Small intestine (tissue), 16 donors: Measurements from ENCODE around the gene AK6. TPM values are rescaled to one million over a fixed set of nuclear protein-coding genes. Genes with fewer than 3 reads are reported as not detected.

Experiments used
- DNase-seq, 2 donors: peaks; one replicate each; pipeline versions ENCODE4 v3.0.0 to v3.0.0-alpha.2; 2013
- FAIRE-seq: peaks from 2 replicates; lab custom pipeline; 2012; peaks lifted over from hg19 to GRCh38; lab: Jason Lieb, UNC
- H3K27ac ChIP-seq, 3 donors: one replicate each; pipeline ENCODE4 v1.5.1; 2013; ENCODE audit warnings: low read length in 2 of 3, mild to moderate bottlenecking in 2 of 3, control low read depth in 1 of 3, inconsistent platforms in 1 of 3, low read depth in 1 of 3, moderate library complexity in 1 of 3
- H3K27me3 ChIP-seq, 3 donors: one replicate each; pipeline ENCODE4 v1.6.1; 2013; ENCODE audit warnings: low read length in 3 of 3, inconsistent platforms in 1 of 3; ENCODE audit not compliant: control insufficient read depth in 3 of 3, insufficient read depth in 3 of 3
- H3K36me3 ChIP-seq, 3 donors: one replicate each; pipeline ENCODE4 v1.6.1; 2013; ENCODE audit warnings: low read length in 3 of 3, inconsistent platforms in 1 of 3, low read depth in 1 of 3, mild to moderate bottlenecking in 1 of 3, moderate library complexity in 1 of 3; ENCODE audit not compliant: control insufficient read depth in 3 of 3, insufficient read depth in 2 of 3
- H3K4me1 ChIP-seq, 3 donors: one replicate each; pipeline ENCODE4 v1.6.1; 2013; ENCODE audit warnings: low read length in 2 of 3, inconsistent platforms in 1 of 3, low read depth in 1 of 3, mild to moderate bottlenecking in 1 of 3, moderate library complexity in 1 of 3; ENCODE audit not compliant: control insufficient read depth in 3 of 3, insufficient read depth in 2 of 3
- H3K4me3 ChIP-seq, 3 donors: one replicate each; pipeline ENCODE4 v1.5.1; 2013; ENCODE audit warnings: low read length in 3 of 3, control low read depth in 1 of 3, inconsistent platforms in 1 of 3, low read depth in 1 of 3, mild to moderate bottlenecking in 1 of 3, moderate library complexity in 1 of 3
- H3K9me3 ChIP-seq, 2 donors: one replicate each; pipeline ENCODE4 v1.6.1; 2013; ENCODE audit warnings: low read depth in 1 of 2, low read length in 1 of 2; ENCODE audit not compliant: control insufficient read depth in 2 of 2, insufficient read depth in 1 of 2
- WGBS, 3 donors: extraction: QIAGEN DNeasy Blood & Tissue Kit; methylation state at CpG; one replicate each; pipeline ENCODE4 v1.1.7; 2013; 5-methylcytosine and 5-hydroxymethylcytosine counted together
- long read RNA-seq, 10 donors: transcript quantifications; one replicate each; lab custom pipeline, GENCODE V29; 2026
- polyA plus RNA-seq, 4 donors: library from polyadenylated mRNA; stranded (reverse) in 3 of 4; unstranded in 1 of 4; fragments of 200-250 nt in 3 of 4; fragments of 120-200 nt in 1 of 4; gene quantifications; one replicate each; pipeline versions ENCODE4 v1.2.1 to v1.2.3, GENCODE V29; 2013
- donor health status: healthy with polysubstance abuse.
- donor health status: control.
- donor health status: control.
- donor health status: Bipolar disorder and iron deficiency.
- donor health status: healthy.

The AK6 gene
- polyA plus RNA-seq: 10 to 100 TPM; 39.5 to 61.6 (median 52.3) TPM
- long read RNA-seq, donor 1, transcript AK6-202 (5 exons, 1,648 nt): major isoform, 75 of 105 reads
- long read RNA-seq, donor 1, transcript AK6-201 (5 exons, 1,183 nt): minor isoform, 11 of 105 reads
- long read RNA-seq, donor 1, partial matches to known transcripts: 17 of 105 reads
- long read RNA-seq, donor 1, other reads (novel, unspliced or antisense): 0 of 105 reads
- long read RNA-seq, donor 2, transcript AK6-202 (5 exons, 1,648 nt): major isoform, 22 of 24 reads
- long read RNA-seq, donor 2, partial matches to known transcripts: 0 of 24 reads
- long read RNA-seq, donor 2, other reads (novel, unspliced or antisense): 0 of 24 reads
- long read RNA-seq, donor 3, transcript AK6-202 (5 exons, 1,648 nt): major isoform, 29 of 31 reads
- long read RNA-seq, donor 3, partial matches to known transcripts: 0 of 31 reads
- long read RNA-seq, donor 3, other reads (novel, unspliced or antisense): 0 of 31 reads
- long read RNA-seq, donor 4, partial matches to known transcripts: 0 of 1 reads
- long read RNA-seq, donor 4, other reads (novel, unspliced or antisense): 0 of 1 reads
- long read RNA-seq, donor 5, transcript AK6-202 (5 exons, 1,648 nt): major isoform, 12 of 14 reads
- long read RNA-seq, donor 5, partial matches to known transcripts: 0 of 14 reads
- long read RNA-seq, donor 5, other reads (novel, unspliced or antisense): 0 of 14 reads
- long read RNA-seq, donor 6, transcript AK6-202 (5 exons, 1,648 nt): major isoform, 20 of 23 reads
- long read RNA-seq, donor 6, partial matches to known transcripts: 0 of 23 reads
- long read RNA-seq, donor 6, other reads (novel, unspliced or antisense): 0 of 23 reads
- long read RNA-seq, donor 7, transcript AK6-202 (5 exons, 1,648 nt): major isoform, 39 of 47 reads
- long read RNA-seq, donor 7, partial matches to known transcripts: 6 of 47 reads
- long read RNA-seq, donor 7, other reads (novel, unspliced or antisense): 0 of 47 reads
- long read RNA-seq, donor 8, partial matches to known transcripts: 0 of 3 reads
- long read RNA-seq, donor 8, other reads (novel, unspliced or antisense): 0 of 3 reads
- long read RNA-seq, donor 9, transcript AK6-202 (5 exons, 1,648 nt): major isoform, 7 of 8 reads
- long read RNA-seq, donor 9, partial matches to known transcripts: 0 of 8 reads
- long read RNA-seq, donor 9, other reads (novel, unspliced or antisense): 0 of 8 reads
- long read RNA-seq, donor 10, transcript AK6-202 (5 exons, 1,648 nt): major isoform, 39 of 44 reads
- long read RNA-seq, donor 10, partial matches to known transcripts: 0 of 44 reads
- long read RNA-seq, donor 10, other reads (novel, unspliced or antisense): 0 of 44 reads

GRCh38 chr5:69369340-69370121 is at the start of gene AK6, which contains the start of the genes RAD17 and TAF9:
Gene AK6, minus strand, starts transcription at chr5:69369520. Its CDS starts 30 bp downstream, at chr5:69369490.
Gene RAD17, plus strand, starts transcription at chr5:69369818. Its CDS starts 2,391 bp downstream, at chr5:69372209.
Gene TAF9, minus strand, starts transcription at chr5:69369520. Its CDS starts 3,783 bp downstream, at chr5:69365737.
- Histone ChIP-seq H3K36me3 (peaks cover 6 to 20% (median 7%) of the 10 kb centered on the region in 3 donors), H3K27ac (peak within 1 kb of the TSS; percentile 94 to 100 (median 99)), H3K9me3 (no peaks in the 10 kb centered on the region), H3K4me3 (peak within 1 kb of the TSS; percentile 82 to 100 (median 89)), H3K27me3 (no peaks in the 10 kb centered on the region), H3K4me1 (peaks cover 0 to 8% (median 2%) of the 10 kb centered on the region in 3 donors)
- FAIRE-seq: no peak
- WGBS, 3 donors: 0 to 1% (median 0%) methylated on average over 60 to 66 of the region's 66 CpGs
- DNase-seq: peak; percentile 93 to 99

DNA sequence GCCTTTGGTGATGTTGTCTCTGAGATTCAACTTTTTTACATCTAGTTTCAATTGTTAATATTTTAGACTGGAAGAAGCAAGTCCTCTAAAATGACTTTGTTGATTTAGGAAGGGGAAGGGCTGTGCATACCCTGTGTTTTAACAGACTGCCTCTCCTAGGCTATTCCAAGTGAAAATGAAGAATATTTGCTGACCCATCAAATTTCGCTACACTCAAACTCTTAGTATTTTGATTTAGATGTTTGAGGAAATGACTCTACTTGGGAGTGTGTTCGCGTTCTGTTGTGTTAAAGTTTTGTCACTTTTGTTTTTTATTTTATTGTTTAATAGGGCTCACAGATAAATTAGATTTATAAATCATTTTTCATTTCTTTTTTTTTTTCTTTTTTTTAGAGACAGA is 49.2 kb upstream of the AK6 start:
- WGBS, 3 donors: 92 to 97% (median 96%) methylated on average over 3 of the region's 3 CpGs
- Histone ChIP-seq H3K36me3 (peaks cover 4 to 27% (median 5%) of the 10 kb centered on the region in 3 donors), H3K4me3 (no peak overlapping the region), H3K27me3 (no peaks in the 10 kb centered on the region), H3K27ac (no peak overlapping the region), H3K4me1 (peaks cover 0 to 3% (median 0%) of the 10 kb centered on the region in 3 donors), H3K9me3 (peaks cover 0 to 10% of the 10 kb centered on the region in 2 donors)
- DNase-seq (no peak), FAIRE-seq (no peak)

DNA sequence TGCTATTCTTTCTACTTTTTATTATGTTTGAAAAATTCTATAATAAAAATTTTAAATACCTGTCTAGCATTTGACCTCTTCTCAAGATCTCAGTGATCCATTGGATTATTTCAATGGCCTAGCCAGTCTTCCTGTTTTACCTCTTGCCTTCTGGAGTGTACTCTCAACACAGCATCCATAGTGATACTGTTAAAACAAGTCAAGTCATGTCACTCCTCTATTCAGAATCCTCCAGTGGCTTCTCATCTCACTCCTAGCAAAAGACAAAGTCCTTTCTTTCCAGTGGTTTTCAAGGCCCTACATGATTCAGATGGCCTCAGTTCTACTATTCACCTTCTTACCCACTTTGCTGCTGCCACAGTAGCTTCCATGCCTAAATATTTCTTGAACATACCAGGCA is 47.4 kb upstream of the AK6 start:
- peaks cover 0 to 3% (median 0%) of the 10 kb centered on the region in 3 donors for H3K4me1 ChIP-seq
- H3K27ac ChIP-seq: peak overlapping the region in 1 of 3 donors; percentile 99
- no peak for FAIRE-seq
- peaks cover 0 to 7% of the 10 kb centered on the region in 2 donors for H3K9me3 ChIP-seq
- peak in 1 of 2 donors; percentile 33 for DNase-seq
- H3K27me3 ChIP-seq: no peaks in the 10 kb centered on the region
- peaks cover 4 to 32% (median 5%) of the 10 kb centered on the region in 3 donors for H3K36me3 ChIP-seq
- peak overlapping the region in 2 of 3 donors; percentile 65 to 89 for H3K4me3 ChIP-seq

GRCh38 chr5:69416180-69416579 is 46.9 kb upstream of the AK6 start:
- FAIRE-seq: no peak
- 18 to 68% (median 41%) methylated on average over 6 of the region's 6 CpGs for WGBS, 3 donors
- H3K27ac ChIP-seq: peak overlapping the region in 2 of 3 donors; percentile 37 to 99
- peak overlapping the region in 2 of 3 donors; percentile 65 to 89 for H3K4me3 ChIP-seq
- peaks cover 4 to 30% (median 8%) of the 10 kb centered on the region in 3 donors for H3K36me3 ChIP-seq
- DNase-seq: peak; percentile 24 to 53
- H3K4me1 ChIP-seq: peaks cover 0 to 3% (median 0%) of the 10 kb centered on the region in 3 donors
- H3K9me3 ChIP-seq: peaks cover 0 to 7% of the 10 kb centered on the region in 2 donors
- no peaks in the 10 kb centered on the region for H3K27me3 ChIP-seq

DNA sequence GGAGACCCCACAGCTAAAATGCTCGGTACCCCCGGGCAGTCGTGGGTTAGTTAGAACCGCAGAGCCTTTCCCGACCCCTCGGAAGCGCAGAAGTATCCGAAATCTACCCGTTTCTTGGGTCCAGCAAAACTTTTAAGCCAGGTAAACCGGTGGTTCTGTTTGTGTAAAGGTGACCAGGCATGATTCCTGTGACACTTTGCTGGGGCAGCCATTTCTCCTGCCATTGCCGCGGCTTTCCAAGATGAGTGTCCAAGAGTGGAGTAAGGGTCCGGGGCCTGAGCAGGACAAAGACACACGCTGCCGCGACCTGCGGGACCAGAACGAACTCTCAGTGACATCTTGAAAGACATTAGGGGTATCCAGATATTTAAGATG is 46.3 kb upstream of the AK6 start:
- Histone ChIP-seq H3K27me3 (no peaks in the 10 kb centered on the region), H3K9me3 (peaks cover 0 to 7% of the 10 kb centered on the region in 2 donors), H3K36me3 (peaks cover 5 to 33% (median 8%) of the 10 kb centered on the region in 3 donors), H3K27ac (peak overlapping the region; percentile 82 to 99 (median 93)), H3K4me3 (peak overlapping the region; percentile 48 to 89 (median 65)), H3K4me1 (peaks cover 0 to 3% (median 0%) of the 10 kb centered on the region in 3 donors)
- 11 to 48% (median 28%) methylated on average over 18 of the region's 18 CpGs for WGBS, 3 donors
- FAIRE-seq (no peak), DNase-seq (peak; percentile 57 to 73)

DNA sequence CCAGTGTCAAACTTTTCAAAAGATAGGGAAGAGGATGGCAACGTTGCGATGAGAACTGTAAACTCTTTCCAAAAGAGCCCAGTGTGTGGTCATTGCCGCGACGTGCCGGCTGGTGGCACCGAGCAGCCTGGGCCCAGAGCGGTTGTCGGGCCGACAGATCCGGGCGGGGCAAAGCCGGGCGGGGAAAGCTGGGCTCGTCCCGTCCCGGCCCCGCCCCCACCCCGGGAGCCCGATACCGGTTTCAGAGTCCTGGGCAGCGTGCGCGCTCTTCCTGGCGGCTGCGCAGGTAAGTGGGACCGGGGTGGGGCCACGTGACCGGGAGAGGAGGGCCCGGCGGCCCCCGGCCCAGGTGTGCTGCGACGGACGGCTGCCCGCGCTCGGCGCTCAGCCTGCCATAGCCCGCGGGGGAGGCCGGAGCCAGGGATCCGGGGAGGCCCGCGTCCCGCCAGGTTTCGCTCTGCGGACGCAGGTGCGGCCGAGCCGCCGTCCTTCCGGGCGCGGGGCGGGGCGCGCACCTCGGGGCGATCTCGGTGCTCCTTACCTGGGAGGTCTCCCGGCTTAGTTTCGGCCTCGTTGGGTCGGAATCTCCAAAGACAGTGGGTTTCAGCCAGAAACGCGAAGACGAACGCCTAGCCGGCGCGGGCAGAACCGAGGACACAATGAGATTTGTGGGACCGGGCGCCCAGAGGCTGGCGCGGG is 45.7 kb upstream of the AK6 start, which contains the start of gene MARVELD2:
MARVELD2 (plus strand) TSS at position 232 of the 699 bp plus-strand sequence. CDS start 4,270 bp downstream, outside the sequence.
- Histone ChIP-seq H3K27ac (peak within 1 kb of the TSS; percentile 82 to 99 (median 93)), H3K4me3 (peak within 1 kb of the TSS; percentile 48 to 89 (median 65)), H3K36me3 (peaks cover 4 to 33% (median 8%) of the 10 kb centered on the region in 3 donors), H3K4me1 (peaks cover 0 to 3% (median 0%) of the 10 kb centered on the region in 3 donors), H3K27me3 (no peaks in the 10 kb centered on the region), H3K9me3 (peaks cover 0 to 7% of the 10 kb centered on the region in 2 donors)
- WGBS, 3 donors: 4 to 13% (median 13%) methylated on average over 59 to 78 of the region's 78 CpGs
- no peak for FAIRE-seq
- peak; percentile 97 to 98 for DNase-seq
